Measurements from ENCODE around the gene HTR3D.

DNA sequence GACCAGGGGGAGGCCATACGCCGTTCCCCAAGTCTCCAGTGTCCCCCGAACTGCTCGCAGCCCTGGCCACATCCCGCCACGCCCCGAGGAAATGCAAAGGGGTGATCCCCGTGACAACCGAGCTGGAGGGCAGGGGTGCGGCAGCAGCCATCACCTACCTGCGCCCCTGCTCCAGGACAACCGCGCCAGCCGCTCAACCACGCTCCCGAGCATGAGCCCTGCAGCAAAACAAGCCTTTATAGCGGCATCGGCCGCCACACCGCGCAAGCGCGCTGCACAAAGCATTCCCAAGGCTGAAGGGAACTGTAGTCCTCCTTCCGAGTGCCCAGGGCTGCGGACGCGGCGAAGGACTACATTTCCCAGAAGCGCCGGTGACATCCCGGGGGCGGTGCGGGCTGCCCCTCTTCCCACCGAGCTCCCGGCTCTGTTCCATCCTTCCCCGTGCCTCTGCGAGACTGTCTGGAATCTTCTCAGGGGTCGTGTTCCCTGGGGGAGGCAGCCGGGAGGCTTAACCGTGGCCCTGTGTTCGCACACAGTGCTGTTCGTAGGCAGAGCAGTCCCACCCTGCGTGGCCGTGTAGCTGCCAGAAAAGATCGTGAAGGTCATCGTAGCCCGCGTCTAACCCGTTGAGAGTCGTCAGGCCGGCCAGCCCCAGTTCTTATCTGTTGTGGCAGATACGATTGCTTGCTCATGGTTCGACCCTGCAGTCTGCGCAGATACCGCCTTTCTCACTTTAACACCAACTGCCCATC lies 13.7 kb upstream of the HTR3D start, which contains the start of gene ABCC5:
- TF ChIP-seq CTCF (IDR thresholded peaks at IDR 0.05) (peak in 1 of 3 donors; percentile 4), POLR2A (IDR thresholded peaks at IDR 0.05) (no peak)
